NOMO-1 treated with dmso at 0.1 percent for 144 hours (cell line): ENCODE measurements around the gene TBC1D8.
A peak's percentile ranks its signal among the peaks of the same experiment; 100 is the strongest.

Experiments
- DNase-seq: peaks from one replicate; lab custom pipeline; 2025; ENCODE audit not compliant: unreplicated experiment; lab: John Stamatoyannopoulos, UW

The TBC1D8 gene

GRCh38 chr2:101002562-101003277 lies 148.5 kb downstream of the TBC1D8 start:
- DNase-seq, result no peak

- peak; percentile 99 for DNase-seq
These were observed 149.3 kb downstream of the TBC1D8 start, which contains the start of gene RPL31 for GRCh38 chr2:101001691-101002561. TSS of gene RPL31 (plus strand) at chr2:101002289. CDS start at chr2:101002702, 413 bp downstream.

GRCh38 chr2:100999995-101000394 lies 151.2 kb downstream of the TBC1D8 start:
- no peak for DNase-seq

GRCh38 chr2:100998235-100998573 lies 153.0 kb downstream of the TBC1D8 start:
- no peak for DNase-seq

GRCh38 chr2:100997509-100998234 lies 153.5 kb downstream of the TBC1D8 start:
- DNase-seq, result no peak

GRCh38 chr2:100995309-100996075 lies 155.7 kb downstream of the TBC1D8 start:
- DNase-seq, result no peak

- DNase-seq, result no peak
These were observed 157.9 kb downstream of the TBC1D8 start for GRCh38 chr2:100993294-100993693.

- peak; percentile 13 for DNase-seq
These were observed 158.9 kb downstream of the TBC1D8 start for GRCh38 chr2:100992262-100992661.

GRCh38 chr2:100991404-100991773 lies 159.8 kb downstream of the TBC1D8 start:
- no peak for DNase-seq

GRCh38 chr2:100990650-100991403 lies 160.4 kb downstream of the TBC1D8 start:
- DNase-seq, result no peak

- no peak for DNase-seq
These were observed 161.0 kb downstream of the TBC1D8 start for GRCh38 chr2:100990166-100990565.

GRCh38 chr2:100989666-100990065 lies 161.5 kb downstream of the TBC1D8 start:
- DNase-seq, result no peak

GRCh38 chr2:100988630-100989417 lies 162.4 kb downstream of the TBC1D8 start:
- no peak for DNase-seq

GRCh38 chr2:100987974-100988373 lies 163.2 kb downstream of the TBC1D8 start:
- no peak for DNase-seq

GRCh38 chr2:100987536-100987935 lies 163.6 kb downstream of the TBC1D8 start:
- DNase-seq, result no peak

GRCh38 chr2:100986157-100986556 lies 165.0 kb downstream of the TBC1D8 start:
- DNase-seq, result no peak

- DNase-seq, result peak; percentile 4
These were observed 166.3 kb downstream of the TBC1D8 start for GRCh38 chr2:100984892-100985307.

GRCh38 chr2:100983684-100984310 lies 167.4 kb downstream of the TBC1D8 start:
- no peak for DNase-seq

- no peak for DNase-seq
These were observed 168.0 kb downstream of the TBC1D8 start for GRCh38 chr2:100983201-100983600.
